ENCODE results near the gene EEF1AKMT3. TPM values are rescaled to one million over a fixed set of nuclear protein-coding genes. Genes with fewer than 3 reads are reported as not detected.
A peak's percentile ranks its signal among the peaks of the same experiment; 100 is the strongest.

EEF1AKMT3 gene
- total RNA-seq, 4 donors from 2014 or later, result 0.82 to 2.0 (median 1.0) TPM

GRCh38 chr12:57738661-57739237 lies 33.7 kb upstream of the EEF1AKMT3 start, which contains the start of gene AGAP2:
AGAP2 (minus strand) TSS chr12:57738742; CDS start chr12:57738246, 496 bp downstream.
- no peaks in the 10 kb centered on the region for H3K9me3 ChIP-seq
- H3K4me1 ChIP-seq, result peaks cover 7 to 27% of the 10 kb centered on the region in 2 donors
- H3K4me3 ChIP-seq, result peak within 1 kb of the TSS; percentile 23 to 49 (median 47)
- H3K27ac ChIP-seq, result peak within 1 kb of the TSS; percentile 41 to 66 (median 58)
- H3K36me3 ChIP-seq, result no peaks in the 10 kb centered on the region
- intact Hi-C loops (cut with DNase I; ENCODE audit: low total_unique reads) (no loop called here), in situ Hi-C loops (cut with MboI; ENCODE audit: low sequenced_read_pairs in 4 of 4) (no loop called here)
- ATAC-seq, result no peak
- H3K27me3 ChIP-seq, result peaks cover 46 to 55% (median 47%) of the 10 kb centered on the region in 3 donors
- no peak for DNase-seq
- no peak for TF ChIP-seq CTCF (IDR thresholded peaks at IDR 0.05 in 4 of 5, conservative IDR thresholded peaks at IDR 0.05 in 1 of 5)
- TF ChIP-seq POLR2A (IDR thresholded peaks at IDR 0.05), result no peak

- DNase-seq (no peak), ATAC-seq (no peak)
- peak overlapping the region; percentile 41 to 66 (median 58) for H3K27ac ChIP-seq
- TF ChIP-seq CTCF (IDR thresholded peaks at IDR 0.05 in 4 of 5, conservative IDR thresholded peaks at IDR 0.05 in 1 of 5) (no peak), POLR2A (IDR thresholded peaks at IDR 0.05) (no peak)
- peaks cover 46 to 55% (median 47%) of the 10 kb centered on the region in 3 donors for H3K27me3 ChIP-seq
- in situ Hi-C loops (cut with MboI; ENCODE audit: low sequenced_read_pairs in 4 of 4) (no loop called here), intact Hi-C loops (cut with DNase I; ENCODE audit: low total_unique reads) (no loop called here)
- H3K4me1 ChIP-seq, result peaks cover 11 to 27% of the 10 kb centered on the region in 2 donors
- peak overlapping the region in 1 of 4 donors; percentile 47 for H3K4me3 ChIP-seq
- H3K36me3 ChIP-seq, result no peaks in the 10 kb centered on the region
- no peaks in the 10 kb centered on the region for H3K9me3 ChIP-seq
These were observed 33.0 kb upstream of the EEF1AKMT3 start for GRCh38 chr12:57739387-57739786.

- no peaks in the 10 kb centered on the region for H3K9me3 ChIP-seq
- TF ChIP-seq POLR2A (IDR thresholded peaks at IDR 0.05) (no peak), CTCF (IDR thresholded peaks at IDR 0.05 in 4 of 5, conservative IDR thresholded peaks at IDR 0.05 in 1 of 5) (no peak)
- no peak overlapping the region for H3K4me3 ChIP-seq
- H3K27ac ChIP-seq, result peak overlapping the region; percentile 41 to 66 (median 58)
- no peak for ATAC-seq
- in situ Hi-C loops (cut with MboI; ENCODE audit: low sequenced_read_pairs in 4 of 4), result no loop called here
- intact Hi-C loops (cut with DNase I; ENCODE audit: low total_unique reads), result no loop called here
- H3K4me1 ChIP-seq, result peaks cover 11 to 27% of the 10 kb centered on the region in 2 donors
- DNase-seq, result no peak
- no peaks in the 10 kb centered on the region for H3K36me3 ChIP-seq
- peaks cover 46 to 55% (median 47%) of the 10 kb centered on the region in 3 donors for H3K27me3 ChIP-seq
These were observed 32.4 kb upstream of the EEF1AKMT3 start for GRCh38 chr12:57739914-57740538.

- Histone ChIP-seq H3K27me3 (peaks cover 39 to 47% (median 43%) of the 10 kb centered on the region in 3 donors), H3K27ac (peak overlapping the region; percentile 38 to 66 (median 58)), H3K9me3 (no peaks in the 10 kb centered on the region), H3K36me3 (no peaks in the 10 kb centered on the region), H3K4me3 (no peak overlapping the region), H3K4me1 (peaks cover 16 to 25% of the 10 kb centered on the region in 2 donors)
- intact Hi-C loops (cut with DNase I; ENCODE audit: low total_unique reads) (no loop called here), in situ Hi-C loops (cut with MboI; ENCODE audit: low sequenced_read_pairs in 4 of 4) (no loop called here)
- no peak for TF ChIP-seq CTCF (IDR thresholded peaks at IDR 0.05 in 4 of 5, conservative IDR thresholded peaks at IDR 0.05 in 1 of 5)
- ATAC-seq (no peak), DNase-seq (no peak)
These were observed 31.6 kb upstream of the EEF1AKMT3 start for GRCh38 chr12:57740656-57741412.

All from gastrocnemius medialis (tissue), 4 donors.